GOT3 (cell line): ENCODE data around the gene TRAPPC6A.

Experiments
- DNase-seq: peaks from one replicate; lab custom pipeline; 2025; ENCODE audit warnings: mixed read lengths; lab: John Stamatoyannopoulos, UW

Gene TRAPPC6A, protein sequence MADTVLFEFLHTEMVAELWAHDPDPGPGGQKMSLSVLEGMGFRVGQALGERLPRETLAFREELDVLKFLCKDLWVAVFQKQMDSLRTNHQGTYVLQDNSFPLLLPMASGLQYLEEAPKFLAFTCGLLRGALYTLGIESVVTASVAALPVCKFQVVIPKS

GRCh38 chr19:45177817-45178261 is at the start of gene TRAPPC6A:
Gene TRAPPC6A, minus strand, starts transcription at chr19:45178237. Its CDS starts 19 bp downstream, at chr19:45178218.
- DNase-seq = no peak

- DNase-seq = no peak
These were observed 46.6 kb upstream of the TRAPPC6A start for GRCh38 chr19:45224645-45225044.

- no peak for DNase-seq
These were observed 45.8 kb upstream of the TRAPPC6A start for GRCh38 chr19:45223879-45224278.

DNA sequence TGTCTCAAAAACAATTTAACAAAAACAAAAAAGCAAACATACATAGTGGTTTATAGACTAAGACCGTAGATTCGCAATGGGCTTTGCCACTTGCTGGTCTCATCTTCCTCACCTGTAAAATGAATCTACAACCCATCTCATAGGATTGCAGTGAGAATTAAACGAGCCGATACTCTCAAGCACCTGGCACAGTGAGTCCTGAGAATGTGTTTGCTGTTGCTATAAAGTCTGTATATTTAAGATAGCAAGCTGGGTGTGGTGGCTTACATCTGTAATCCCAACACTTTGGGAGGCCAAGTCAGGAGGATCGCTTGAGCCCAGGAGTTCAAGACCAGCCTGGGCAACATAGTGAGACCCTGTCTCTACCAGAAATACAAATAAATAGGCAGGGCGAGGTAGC is 44.7 kb upstream of the TRAPPC6A start:
- DNase-seq = no peak

DNA sequence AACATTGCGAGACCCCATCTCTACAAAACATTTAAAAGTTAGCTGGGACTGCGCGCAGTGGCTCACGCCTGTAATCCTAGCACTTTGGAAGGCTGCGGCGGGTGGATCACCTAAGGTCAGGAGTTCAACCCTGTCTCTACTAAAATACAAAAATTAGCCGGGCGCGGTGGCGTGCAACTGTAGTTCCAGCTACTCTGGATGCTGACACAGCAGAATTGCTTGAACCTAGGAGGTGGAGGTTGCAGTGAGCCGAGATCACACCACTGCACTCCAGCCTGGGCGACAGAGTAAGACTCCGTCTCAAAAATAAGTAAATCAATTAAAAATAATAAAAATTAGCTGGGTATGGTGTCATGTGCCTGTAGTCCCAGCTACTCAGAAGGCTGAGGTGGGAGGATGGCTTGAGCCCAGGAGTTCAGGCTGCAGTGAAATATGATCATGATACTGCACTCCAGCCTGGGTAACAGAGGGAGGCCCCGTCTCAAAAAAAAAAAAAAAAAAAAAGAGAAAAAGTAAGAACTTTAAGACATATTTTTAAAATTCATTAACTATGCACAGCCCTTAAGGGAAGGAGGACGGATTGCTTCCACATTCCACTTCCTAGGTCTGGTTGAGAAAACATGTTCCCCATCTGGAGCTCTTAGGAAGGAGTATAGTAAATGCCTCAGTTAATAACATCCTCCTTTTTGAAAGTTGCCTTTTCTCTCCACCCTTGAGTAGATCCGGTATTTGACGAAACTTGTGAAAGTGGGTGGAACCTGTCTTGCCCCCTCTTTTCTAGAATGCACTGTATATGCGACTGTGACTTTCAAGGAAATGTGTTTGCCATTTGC is 41.1 kb upstream of the TRAPPC6A start:
- no peak for DNase-seq

DNA sequence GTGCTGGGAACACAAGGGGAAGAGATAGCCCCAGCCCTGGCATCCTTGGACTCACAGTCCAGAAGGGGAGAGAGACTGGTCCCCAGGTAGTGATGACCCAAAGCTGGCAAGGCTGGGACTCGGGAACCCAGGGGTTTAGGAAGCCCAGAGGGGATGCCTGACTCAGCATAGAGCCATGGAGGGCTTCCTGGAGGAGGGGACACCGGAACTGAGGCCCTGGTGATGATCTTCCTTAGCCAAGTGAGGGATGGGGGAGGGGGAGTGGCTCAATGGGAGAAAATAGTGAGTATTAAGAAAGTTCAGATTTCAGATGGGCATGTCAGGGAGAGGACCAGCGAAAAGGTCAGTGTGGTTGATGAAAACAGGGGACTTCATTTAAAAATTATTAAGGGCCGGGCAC is 40.4 kb upstream of the TRAPPC6A start:
- no peak for DNase-seq

DNA sequence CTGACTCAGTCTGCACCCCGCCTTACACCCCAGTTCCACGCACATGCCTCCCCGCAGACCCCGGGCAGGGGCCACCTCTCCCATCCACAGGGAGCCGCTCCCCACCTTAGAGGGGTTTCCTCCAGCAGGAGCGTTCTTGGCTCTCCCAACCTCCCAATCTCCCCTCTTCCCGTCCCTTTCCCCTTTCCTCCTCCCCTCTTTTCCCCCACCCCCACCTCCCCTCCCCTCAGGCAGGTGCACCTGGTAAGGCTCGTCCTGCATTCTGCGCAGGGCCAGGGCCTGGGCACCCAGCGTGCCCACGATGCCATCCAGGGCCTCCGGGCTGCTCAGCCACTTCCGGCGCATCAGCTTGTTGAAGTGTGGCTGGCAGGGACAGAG is 39.9 kb upstream of the TRAPPC6A start:
- DNase-seq = no peak

DNA sequence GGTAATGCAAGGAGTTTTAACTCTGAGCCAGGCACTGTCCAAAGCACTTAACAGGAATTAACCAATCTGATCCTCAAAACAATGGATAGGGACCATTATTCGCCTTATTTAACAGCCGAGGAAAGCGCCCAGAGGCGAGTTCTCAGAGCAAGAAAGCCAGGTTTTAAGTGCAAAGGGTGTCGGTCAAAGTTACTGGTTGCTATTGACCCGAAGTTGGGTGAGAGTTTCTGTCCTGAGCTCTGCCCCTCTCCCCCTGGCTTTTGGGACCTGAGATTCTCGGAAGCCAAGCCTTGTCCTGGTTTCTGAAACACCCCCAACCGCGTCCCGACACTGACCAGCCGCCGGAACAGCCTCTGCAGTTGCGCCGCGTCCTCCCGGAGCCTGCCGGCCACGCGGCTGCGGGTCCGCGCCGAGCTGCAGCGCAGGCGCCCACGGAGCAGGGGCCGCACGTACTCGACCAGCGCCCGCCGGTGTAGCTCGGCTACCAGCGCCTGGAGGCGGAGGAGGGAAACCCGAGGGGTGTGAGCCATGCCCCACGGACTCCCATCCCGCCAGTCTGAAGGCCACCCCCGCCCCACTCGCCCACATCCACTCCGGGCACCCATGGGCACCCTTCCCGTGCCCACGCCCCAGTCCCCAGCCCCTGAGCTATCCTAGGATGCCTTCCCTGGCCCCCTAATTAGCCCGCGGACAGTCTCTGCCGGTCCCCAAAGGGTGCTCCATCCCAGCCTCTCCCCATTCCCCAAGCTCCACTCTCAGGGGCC is 39.3 kb upstream of the TRAPPC6A start:
- no peak for DNase-seq

DNA sequence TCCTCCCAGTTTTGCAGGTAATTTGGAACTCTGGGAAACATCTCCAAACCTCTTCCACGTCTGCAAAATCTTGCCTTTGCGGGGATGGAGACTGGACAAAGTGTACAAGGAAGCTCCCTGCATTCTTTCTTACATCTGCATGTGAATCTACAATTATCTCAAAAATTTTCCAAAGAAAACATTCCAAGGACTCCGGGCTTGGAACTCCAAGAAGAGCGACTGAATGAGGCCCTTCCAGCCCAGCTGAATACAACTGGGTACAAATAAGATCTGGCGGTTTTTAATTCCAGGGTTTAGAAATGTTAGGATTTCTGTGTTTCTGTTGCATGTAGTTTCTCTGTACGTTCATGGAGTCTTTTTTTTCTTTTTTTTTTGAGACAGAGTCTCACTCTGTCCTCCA is 38.6 kb upstream of the TRAPPC6A start:
- no peak for DNase-seq

- no peak for DNase-seq
These were observed 37.6 kb upstream of the TRAPPC6A start for GRCh38 chr19:45215391-45216191.

- DNase-seq = no peak
These were observed 35.0 kb upstream of the TRAPPC6A start for GRCh38 chr19:45213031-45213430.

- DNase-seq = no peak
These were observed 33.8 kb upstream of the TRAPPC6A start for GRCh38 chr19:45211751-45212381.

- DNase-seq = no peak
These were observed 28.3 kb upstream of the TRAPPC6A start for GRCh38 chr19:45206328-45206727.

DNA sequence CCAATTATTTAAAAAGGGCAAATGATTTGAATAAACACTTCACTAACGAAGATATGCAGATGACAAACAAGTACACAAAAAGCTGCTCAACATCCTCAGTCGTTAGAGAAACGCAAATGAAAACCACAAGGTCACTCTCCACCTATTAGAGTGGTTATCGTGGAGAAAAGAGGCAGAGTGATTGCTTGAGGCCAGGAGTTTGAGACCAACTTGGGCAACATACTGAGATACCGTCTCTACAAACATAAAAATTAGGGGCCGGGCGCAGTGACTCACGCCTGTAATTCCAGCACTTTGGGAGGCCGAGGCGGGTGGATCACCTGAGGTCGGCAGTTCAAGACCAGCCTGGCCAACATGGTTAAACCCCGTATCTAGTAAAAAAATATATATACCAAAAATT is 27.8 kb upstream of the TRAPPC6A start:
- no peak for DNase-seq

GRCh38 chr19:45202637-45203036 is 24.6 kb upstream of the TRAPPC6A start:
- no peak for DNase-seq

DNA sequence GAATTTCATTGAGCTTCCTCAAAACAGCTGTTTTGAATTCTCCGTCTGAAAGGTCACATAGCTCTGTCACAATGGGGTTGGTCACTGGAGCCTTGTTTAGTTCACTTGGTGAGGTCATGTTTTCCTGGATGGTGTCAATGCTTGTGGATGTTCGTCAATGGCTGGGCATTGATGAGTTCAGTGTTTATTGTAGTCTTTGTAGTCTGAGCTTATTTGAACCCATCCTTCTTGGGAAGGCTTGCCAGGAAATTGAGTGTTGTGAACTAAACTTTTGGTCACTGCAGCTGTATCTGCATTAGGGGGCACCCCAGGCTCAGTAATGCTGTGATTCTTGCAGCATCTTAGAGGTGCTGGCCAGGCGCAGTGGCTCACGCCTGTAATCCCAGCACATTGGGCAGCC is 22.5 kb upstream of the TRAPPC6A start:
- no peak for DNase-seq

DNA sequence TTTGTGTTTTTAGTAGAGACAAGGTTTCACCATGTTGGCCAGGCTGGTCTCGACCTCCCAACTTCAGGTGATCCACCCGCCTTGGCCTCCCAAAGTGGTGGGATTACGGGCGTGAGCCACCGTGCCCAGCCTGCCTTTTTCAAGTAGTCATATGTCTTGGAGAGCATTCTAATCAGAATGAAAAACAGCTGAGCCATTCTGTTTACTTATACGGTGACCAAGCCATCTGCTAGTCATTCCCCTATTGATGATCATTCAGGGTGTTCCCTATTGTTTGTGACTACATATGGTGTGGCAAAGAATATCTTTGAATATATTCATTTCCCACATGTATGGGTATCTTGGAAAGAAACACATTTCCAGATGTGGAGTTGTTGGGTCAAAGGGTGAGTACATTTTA is 17.7 kb upstream of the TRAPPC6A start:
- no peak for DNase-seq

GRCh38 chr19:45191375-45191774 is 13.3 kb upstream of the TRAPPC6A start:
- no peak for DNase-seq

DNA sequence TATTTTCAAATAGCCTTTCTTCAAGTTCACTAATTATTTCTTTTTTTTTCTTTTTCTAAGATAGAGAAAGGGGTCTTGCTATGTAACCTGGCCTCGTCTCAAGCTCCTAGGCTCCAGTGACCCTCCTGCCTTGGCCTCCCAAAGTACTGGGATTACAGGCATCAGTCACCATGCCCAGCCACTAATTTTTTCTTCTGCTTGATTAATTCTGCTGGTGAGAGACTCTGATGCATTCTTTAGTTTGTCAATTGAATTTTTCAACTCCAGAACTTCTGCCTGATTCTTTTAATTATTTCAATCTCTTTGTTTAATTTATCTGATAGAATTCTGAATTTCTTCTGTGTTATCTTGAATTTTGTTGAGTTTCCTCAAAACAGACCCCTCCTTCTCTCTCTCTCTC is 11.9 kb upstream of the TRAPPC6A start:
- no peak for DNase-seq

DNA sequence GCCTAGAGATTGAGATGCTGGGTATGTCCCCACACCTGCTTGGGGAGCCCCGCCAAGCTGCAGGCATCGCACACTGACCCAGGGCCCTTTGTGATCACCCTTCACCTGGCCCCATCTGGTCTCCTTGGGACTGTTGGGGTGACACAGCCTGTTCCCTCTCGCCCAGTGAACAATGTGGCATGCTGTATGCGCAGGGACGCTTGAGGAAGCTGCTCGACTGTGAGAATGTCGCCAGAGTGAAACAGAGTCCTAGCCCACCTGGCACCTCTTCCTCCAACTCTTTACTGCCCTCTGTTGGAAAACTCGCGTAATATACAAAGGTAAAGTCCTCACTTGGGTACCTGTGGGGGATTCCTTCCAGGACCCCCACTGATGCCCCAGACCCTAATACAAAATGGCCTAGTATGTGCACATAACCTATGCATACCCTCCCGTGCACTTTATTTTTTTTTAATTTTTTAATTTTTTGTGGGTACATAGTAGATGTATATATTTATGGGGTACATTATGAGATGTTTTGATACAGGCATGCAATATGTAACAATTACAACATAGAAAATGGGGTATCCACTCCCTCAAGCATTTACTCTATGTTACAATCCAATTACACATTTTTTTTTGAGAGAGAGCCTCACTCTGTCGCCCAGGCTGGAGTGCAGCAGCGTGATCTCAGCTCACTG is 9.5 kb upstream of the TRAPPC6A start:
- DNase-seq = no peak
